Hepatocyte (in vitro differentiated cells): ENCODE data around the gene PLOD2.

Experiments used
- EZH2 ChIP-seq: fragments of 200-600 bp; sonication (generic); IDR thresholded peaks from 2 replicates; pipeline ENCODE4 v1.6.1; 2016; ENCODE audit warnings: antibody characterized with exemption, mild to moderate bottlenecking, borderline replicate concordance
- EZH2phosphoT487 ChIP-seq: fragments of 200-600 bp; sonication (generic); IDR thresholded peaks from one replicate; pipeline ENCODE4 v1.6.1; 2018; ENCODE audit warnings: antibody characterized with exemption, mild to moderate bottlenecking, low read depth, moderate library complexity; ENCODE audit not compliant: unreplicated experiment, severe bottlenecking
- TF ChIP-seq, protein P1 (sequence below): fragments of 200-600 bp; sonication (generic); IDR thresholded peaks from 2 replicates; pipeline ENCODE4 v1.5.1; 2016; ENCODE audit warnings: antibody characterized with exemption, mild to moderate bottlenecking; ENCODE audit not compliant: poor library complexity

GRCh38 chr3:146196789-146197188 is 35.8 kb upstream of the PLOD2 start:
- TF ChIP-seq, protein P1, sequence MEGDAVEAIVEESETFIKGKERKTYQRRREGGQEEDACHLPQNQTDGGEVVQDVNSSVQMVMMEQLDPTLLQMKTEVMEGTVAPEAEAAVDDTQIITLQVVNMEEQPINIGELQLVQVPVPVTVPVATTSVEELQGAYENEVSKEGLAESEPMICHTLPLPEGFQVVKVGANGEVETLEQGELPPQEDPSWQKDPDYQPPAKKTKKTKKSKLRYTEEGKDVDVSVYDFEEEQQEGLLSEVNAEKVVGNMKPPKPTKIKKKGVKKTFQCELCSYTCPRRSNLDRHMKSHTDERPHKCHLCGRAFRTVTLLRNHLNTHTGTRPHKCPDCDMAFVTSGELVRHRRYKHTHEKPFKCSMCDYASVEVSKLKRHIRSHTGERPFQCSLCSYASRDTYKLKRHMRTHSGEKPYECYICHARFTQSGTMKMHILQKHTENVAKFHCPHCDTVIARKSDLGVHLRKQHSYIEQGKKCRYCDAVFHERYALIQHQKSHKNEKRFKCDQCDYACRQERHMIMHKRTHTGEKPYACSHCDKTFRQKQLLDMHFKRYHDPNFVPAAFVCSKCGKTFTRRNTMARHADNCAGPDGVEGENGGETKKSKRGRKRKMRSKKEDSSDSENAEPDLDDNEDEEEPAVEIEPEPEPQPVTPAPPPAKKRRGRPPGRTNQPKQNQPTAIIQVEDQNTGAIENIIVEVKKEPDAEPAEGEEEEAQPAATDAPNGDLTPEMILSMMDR: no peak
- no peak for TF ChIP-seq EZH2
- no peak for TF ChIP-seq EZH2phosphoT487
